ENCODE measurements around the gene SYTL3. TPM values are rescaled to one million over a fixed set of nuclear protein-coding genes. Genes with fewer than 3 reads are reported as not detected.
A peak's percentile ranks its signal among the peaks of the same experiment; 100 is the strongest.

The SYTL3 gene
- total RNA-seq, 1 experiment from 2014 or later = 7.8 TPM

- Histone ChIP-seq H3K36me3 (ENCODE audit: low read depth) (peaks cover 93% of the 10 kb centered on the region), H3K4me3 (peak overlapping the region; percentile 8; the same call in 1 of the 2 replicates), H3F3A (ENCODE audit: insufficient read depth, low read depth) (peaks cover 98% of the 10 kb centered on the region), H3K4me2 (peak overlapping the region; percentile 52), H3K27ac (peak overlapping the region; percentile 86), H3K4me1 (replicated peaks; ENCODE audit: insufficient read depth) (peaks cover 63% of the 10 kb centered on the region), H4K20me1 (ENCODE audit: insufficient read depth) (peaks cover 48% of the 10 kb centered on the region), H3K9me3 (ENCODE audit: insufficient read depth, low read depth) (no peaks in the 10 kb centered on the region), H2AFZ (no peak overlapping the region), H3K9me2 (ENCODE audit: insufficient read depth) (no peaks in the 10 kb centered on the region), H3K79me2 (ENCODE audit: low read depth) (peaks cover 97% of the 10 kb centered on the region), H3K27me3 (ENCODE audit: insufficient read depth, low read depth) (no peaks in the 10 kb centered on the region)
- TF ChIP-seq EZH2 (IDR thresholded peaks at IDR 0.05; ENCODE audit: low read depth) = no peak
- POLR2A ChIA-PET (ENCODE audit: unreplicated experiment) = interaction anchor here (0.6 kb wide), 1 partner anchor 545 kb away, joined by 3 read pairs; no protein-coding TSS in a partner anchor
- DNase-seq = peak in 1 of 2 experiments; percentile 33
- no TSS peak for BruUV-seq (replicated peaks)
- CTCF ChIA-PET = interaction anchor here (0.6 kb wide), 1 partner anchor 23 kb away, joined by 7 read pairs; no protein-coding TSS in a partner anchor
- intact Hi-C loops (cut with micrococcal nuclease; ENCODE audit: unreplicated experiment) = loop anchor here (2.0 to 5.0 kb wide), 4 partner anchors 47 to 200 kb away; partner anchors contain the start of gene EZR
These were observed 122.3 kb downstream of the SYTL3 start for GRCh38 chr6:158772172-158772571.

GRCh38 chr6:158772851-158773371 is 123.1 kb downstream of the SYTL3 start:
- H4K20me1 ChIP-seq (ENCODE audit: insufficient read depth) = peaks cover 54% of the 10 kb centered on the region
- intact Hi-C loops (cut with micrococcal nuclease; ENCODE audit: unreplicated experiment) = loop anchor here (2.0 to 5.0 kb wide), 4 partner anchors 46 to 199 kb away; partner anchors contain the start of gene EZR
- H2AFZ ChIP-seq = no peak overlapping the region
- no peaks in the 10 kb centered on the region for H3K27me3 ChIP-seq (ENCODE audit: insufficient read depth, low read depth)
- peak overlapping the region; percentile 52 for H3K4me2 ChIP-seq
- TF ChIP-seq EZH2 (IDR thresholded peaks at IDR 0.05; ENCODE audit: low read depth) = no peak
- TF ChIP-seq CTCF (conservative IDR thresholded peaks at IDR 0.05) = no peak
- peaks cover 98% of the 10 kb centered on the region for H3F3A ChIP-seq (ENCODE audit: insufficient read depth, low read depth)
- H3K27ac ChIP-seq = peak overlapping the region; percentile 86
- H3K4me3 ChIP-seq = peak overlapping the region; percentile 8; the same call in 1 of the 2 replicates
- CTCF ChIA-PET = interaction anchor here (0.5 to 0.6 kb wide), 2 partner anchors 23 to 148 kb away, joined by 7 to 17 read pairs; no protein-coding TSS in a partner anchor
- BruUV-seq (replicated peaks) = no TSS peak
- no peaks in the 10 kb centered on the region for H3K9me2 ChIP-seq (ENCODE audit: insufficient read depth)
- H3K36me3 ChIP-seq (ENCODE audit: low read depth) = peaks cover 93% of the 10 kb centered on the region
- POLR2A ChIA-PET (ENCODE audit: unreplicated experiment) = interaction anchor here (0.6 to 1.3 kb wide), 2 partner anchors 81 to 546 kb away, joined by 3 to 7 read pairs; no protein-coding TSS in a partner anchor
- peaks cover 97% of the 10 kb centered on the region for H3K79me2 ChIP-seq (ENCODE audit: low read depth)
- peaks cover 70% of the 10 kb centered on the region for H3K4me1 ChIP-seq (replicated peaks; ENCODE audit: insufficient read depth)
- no peaks in the 10 kb centered on the region for H3K9me3 ChIP-seq (ENCODE audit: insufficient read depth, low read depth)
- peak; percentile 67 to 98 for DNase-seq

GRCh38 chr6:158773581-158774449 is 124.0 kb downstream of the SYTL3 start:
- peaks cover 98% of the 10 kb centered on the region for H3F3A ChIP-seq (ENCODE audit: insufficient read depth, low read depth)
- ChIA-PET CTCF (no interaction called here), POLR2A (ENCODE audit: unreplicated experiment) (interaction anchor here (1.3 kb wide), 1 partner anchor 80 kb away, joined by 7 read pairs; no protein-coding TSS in a partner anchor)
- peak overlapping the region; percentile 86 for H3K27ac ChIP-seq
- H3K79me2 ChIP-seq (ENCODE audit: low read depth) = peaks cover 97% of the 10 kb centered on the region
- peaks cover 79% of the 10 kb centered on the region for H3K4me1 ChIP-seq (replicated peaks; ENCODE audit: insufficient read depth)
- H3K4me3 ChIP-seq = no peak overlapping the region; the same call in 1 of the 2 replicates
- TF ChIP-seq EZH2 (IDR thresholded peaks at IDR 0.05; ENCODE audit: low read depth) (no peak), CTCF (conservative IDR thresholded peaks at IDR 0.05) (no peak)
- peaks cover 93% of the 10 kb centered on the region for H3K36me3 ChIP-seq (ENCODE audit: low read depth)
- BruUV-seq (replicated peaks) = TSS peak; percentile 1
- peak overlapping the region; percentile 52 for H3K4me2 ChIP-seq
- peak in 1 of 2 experiments; percentile 43 for DNase-seq
- intact Hi-C loops (cut with micrococcal nuclease; ENCODE audit: unreplicated experiment) = loop anchor here (2.0 to 5.0 kb wide), 4 partner anchors 45 to 198 kb away; partner anchors contain the start of gene EZR
- H3K9me3 ChIP-seq (ENCODE audit: insufficient read depth, low read depth) = no peaks in the 10 kb centered on the region
- H2AFZ ChIP-seq = no peak overlapping the region
- H3K9me2 ChIP-seq (ENCODE audit: insufficient read depth) = no peaks in the 10 kb centered on the region
- H4K20me1 ChIP-seq (ENCODE audit: insufficient read depth) = peaks cover 55% of the 10 kb centered on the region
- no peaks in the 10 kb centered on the region for H3K27me3 ChIP-seq (ENCODE audit: insufficient read depth, low read depth)
